ACC112 (cell line): ENCODE measurements around the gene DUSP18.
"Not testable (repeated sequence)": the region's sequence is repeated elsewhere in the genome, so short reads cannot be mapped to it uniquely, and the experiment has no call there.

ENCODE experiments used
- H2AFZ ChIP-seq: fragments of 200-600 bp; sonication (generic); one replicate; pipeline ENCODE4 v1.6.0; 2017; ENCODE audit warnings: antibody characterized with exemption, low read length; ENCODE audit not compliant: unreplicated experiment
- H3K27ac ChIP-seq: fragments of 200-600 bp; sonication (generic); 2 replicates; pipeline ENCODE4 v1.5.1; 2014; ENCODE audit warnings: low read depth, mild to moderate bottlenecking, antibody characterized with exemption, low read length, moderate library complexity
- H3K27me3 ChIP-seq: fragments of 200-600 bp; sonication (generic); 2 replicates; pipeline ENCODE4 v1.6.1; 2014; ENCODE audit warnings: mild to moderate bottlenecking, antibody characterized with exemption, low read length, moderate library complexity, mixed read lengths; ENCODE audit not compliant: insufficient read depth
- H3K36me3 ChIP-seq: fragments of 200-600 bp; sonication (generic); 2 replicates; pipeline ENCODE4 v1.6.1; 2016; ENCODE audit warnings: mild to moderate bottlenecking, antibody characterized with exemption, low read length, moderate library complexity, mixed read lengths; ENCODE audit not compliant: insufficient read depth
- H3K4me1 ChIP-seq: fragments of 200-600 bp; sonication (generic); one replicate; pipeline ENCODE4 v1.6.1; 2016; ENCODE audit warnings: low read length, mixed read lengths; ENCODE audit not compliant: insufficient read depth, unreplicated experiment, control insufficient read depth
- H3K4me3 ChIP-seq: fragments of 200-600 bp; sonication (generic); 2 replicates; pipeline ENCODE4 v1.5.1; 2014; ENCODE audit warnings: mild to moderate bottlenecking, low read depth, low read length
- H3K79me2 ChIP-seq: fragments of 200-600 bp; sonication (generic); one replicate; pipeline ENCODE4 v1.6.0; 2016; ENCODE audit warnings: low read length; ENCODE audit not compliant: control insufficient read depth, unreplicated experiment, insufficient read depth

DUSP18 gene

DNA sequence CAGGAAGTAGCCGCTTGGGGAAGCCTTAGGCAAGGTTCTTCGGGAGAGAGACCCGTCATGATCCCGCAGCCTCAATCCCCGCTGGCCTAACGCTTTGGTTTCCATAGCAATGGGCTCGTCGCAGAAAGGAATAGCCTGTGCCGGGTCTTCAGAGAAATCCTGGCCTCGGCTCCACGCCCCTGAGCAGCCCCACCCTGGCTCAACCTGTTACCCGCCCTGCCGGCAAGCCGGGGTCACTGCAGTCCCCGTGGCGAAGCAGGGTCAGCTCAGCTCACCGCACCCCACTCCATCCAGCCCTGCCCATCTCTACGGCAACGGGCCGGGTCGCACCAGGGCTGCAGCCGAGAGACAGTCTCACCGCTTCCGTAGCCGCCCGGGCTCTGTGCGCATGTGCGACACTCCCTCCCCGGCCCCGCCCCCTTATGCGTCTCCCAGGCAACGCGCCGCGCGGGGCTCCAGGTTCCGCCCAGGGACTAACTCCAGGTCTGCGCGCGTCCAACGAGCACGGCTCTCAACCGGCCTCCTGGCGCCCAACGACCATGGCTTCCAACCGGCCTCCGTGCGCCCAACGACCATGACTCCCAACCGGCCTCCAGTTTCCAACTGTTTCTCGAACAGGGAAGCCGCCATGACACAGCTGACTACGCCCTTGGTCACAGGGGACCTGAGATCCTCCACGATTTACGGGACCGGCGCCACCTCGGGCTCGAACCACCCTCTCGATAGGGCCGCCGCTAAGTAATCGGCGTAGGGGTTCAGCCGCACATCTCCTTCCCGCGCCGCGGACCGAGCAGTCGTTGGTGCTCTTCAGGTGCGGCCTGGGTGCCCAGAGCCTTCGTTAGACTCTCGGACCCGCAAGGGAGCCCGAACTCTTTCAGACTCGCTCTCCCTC, at the start of gene DUSP18:
DUSP18 (minus strand) TSS at position 382 of the 892 bp plus-strand sequence. CDS start 3,872 bp downstream, outside the sequence.
- H3K4me1 ChIP-seq: peaks cover 5% of the 10 kb centered on the region
- H3K4me3 ChIP-seq: peak within 1 kb of the TSS; percentile 84
- peak within 1 kb of the TSS; percentile 43; the same call in 1 of the 2 replicates for H3K27ac ChIP-seq
- no peaks in the 10 kb centered on the region for H3K79me2 ChIP-seq
- H3K36me3 ChIP-seq: no peaks in the 10 kb centered on the region
- no peaks in the 10 kb centered on the region for H3K27me3 ChIP-seq
- H2AFZ ChIP-seq: peak within 1 kb of the TSS; percentile 64

DNA sequence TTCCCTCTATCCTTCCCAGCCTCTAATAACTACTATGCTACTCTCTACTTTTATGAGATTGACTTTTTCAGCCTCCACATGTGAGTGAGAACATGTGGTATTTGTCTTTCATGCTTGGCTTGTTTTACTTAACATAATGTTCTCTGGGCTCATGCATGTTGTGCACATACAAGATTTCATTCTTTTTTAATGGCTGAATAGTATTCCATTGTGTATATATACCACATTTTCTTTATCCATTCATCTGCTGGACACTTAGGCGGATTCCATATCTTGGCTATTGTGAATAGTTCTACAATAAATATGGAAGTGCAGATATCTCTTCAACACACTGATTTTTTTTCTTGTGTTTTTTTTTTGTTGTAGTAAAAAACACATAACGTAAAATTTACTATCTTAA, 46.4 kb upstream of the DUSP18 start:
- H3K36me3 ChIP-seq: no peaks in the 10 kb centered on the region
- no peak overlapping the region for H3K27ac ChIP-seq

DNA sequence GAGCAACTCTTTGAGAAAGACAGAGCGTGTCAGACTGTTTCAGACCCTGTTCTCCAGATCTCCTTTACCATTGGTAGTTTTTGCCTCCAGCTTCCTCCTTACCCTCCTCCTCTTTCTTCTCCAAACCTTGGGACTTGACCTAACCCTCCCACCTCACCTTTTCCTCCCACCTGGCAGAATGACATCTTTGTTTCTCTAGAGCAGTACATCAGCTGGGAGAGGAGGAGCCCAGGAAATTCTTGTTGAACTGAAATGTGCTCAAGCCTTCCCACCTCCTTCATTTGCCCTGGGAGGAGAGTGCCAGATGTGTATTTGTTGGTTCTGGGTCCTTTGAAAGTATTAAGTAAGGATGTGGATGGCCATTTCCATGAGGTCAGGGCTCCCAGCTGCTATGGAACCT, 44.4 kb upstream of the DUSP18 start:
- Histone ChIP-seq H3K27ac (no peak overlapping the region), H3K79me2 (no peaks in the 10 kb centered on the region), H2AFZ (no peak overlapping the region), H3K36me3 (no peaks in the 10 kb centered on the region), H3K4me1 (peaks cover 5% of the 10 kb centered on the region), H3K4me3 (no peak overlapping the region), H3K27me3 (no peaks in the 10 kb centered on the region)

More for the DNA sequence above, 46.4 kb upstream of the DUSP18 start:
- no peak overlapping the region for H3K4me3 ChIP-seq
- no peaks in the 10 kb centered on the region for H3K79me2 ChIP-seq
- no peak overlapping the region for H2AFZ ChIP-seq
- no peaks in the 10 kb centered on the region for H3K27me3 ChIP-seq
- peaks cover 21% of the 10 kb centered on the region for H3K4me1 ChIP-seq

DNA sequence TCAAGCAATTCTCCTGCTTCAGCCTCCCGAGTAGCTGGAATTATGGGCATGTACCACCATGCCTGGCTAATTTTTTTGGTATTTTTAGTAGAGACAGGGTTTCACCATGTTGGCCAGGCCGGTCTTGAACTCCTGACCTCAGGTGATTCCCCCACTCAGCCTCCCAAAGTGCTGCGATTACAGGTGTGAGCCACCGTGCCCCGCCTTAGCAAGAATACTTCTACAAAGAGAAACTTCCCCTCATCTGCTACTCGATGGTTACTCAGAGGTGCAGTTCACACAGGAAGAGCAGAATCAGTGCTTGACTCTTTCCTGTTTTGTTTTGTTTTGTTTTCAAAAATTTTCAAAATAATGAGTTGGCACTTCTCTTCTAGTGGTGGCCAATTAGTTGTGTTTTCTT, 42.3 kb upstream of the DUSP18 start:
- H3K4me1 ChIP-seq, H3K36me3 ChIP-seq, H2AFZ ChIP-seq, H3K27ac ChIP-seq, H3K79me2 ChIP-seq, H3K27me3 ChIP-seq, H3K4me3 ChIP-seq: not testable (repeated sequence)

DNA sequence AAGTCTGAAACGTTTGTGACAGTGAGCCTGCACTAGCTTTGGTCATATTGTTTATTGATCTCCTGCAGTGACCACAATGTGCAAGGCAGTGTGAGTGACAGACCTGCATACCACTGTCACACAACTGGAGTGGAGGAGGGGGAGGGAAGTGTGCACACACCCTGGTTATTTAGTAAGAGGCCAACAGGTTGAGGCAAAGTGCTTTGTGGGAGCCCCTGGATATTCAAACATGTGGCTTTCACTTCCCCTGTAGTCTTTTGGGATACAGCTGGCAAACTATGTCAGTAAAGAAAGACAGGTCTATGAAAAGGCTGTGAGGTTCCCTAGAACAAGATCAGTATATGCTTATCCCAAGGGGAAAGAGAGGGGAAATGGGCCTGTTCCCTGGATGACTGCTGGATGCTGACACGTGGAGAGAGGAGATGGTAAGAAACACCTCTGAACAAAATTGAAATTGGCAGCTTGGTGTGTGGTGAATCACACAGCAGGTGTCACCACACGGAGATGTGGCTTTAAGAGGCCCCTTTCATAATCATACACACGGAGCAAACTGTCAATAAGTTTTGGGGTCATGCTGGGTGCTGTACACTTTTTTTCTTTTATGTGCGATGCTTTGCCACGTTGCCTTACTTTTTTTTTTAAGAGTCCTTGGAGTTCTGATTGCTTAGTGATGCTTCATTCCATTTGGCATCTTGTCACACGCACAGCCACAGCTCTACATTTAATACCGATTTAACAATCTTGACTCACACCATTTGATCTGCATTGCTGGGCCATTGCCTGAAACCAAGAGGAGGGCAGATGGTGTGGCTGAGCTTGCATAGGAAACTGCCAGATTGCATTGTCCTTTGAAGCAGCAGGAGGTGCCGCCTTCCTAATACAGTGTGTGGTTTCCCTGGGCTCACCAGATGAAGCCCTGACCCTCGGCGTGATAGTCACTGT, 38.3 kb upstream of the DUSP18 start:
- H2AFZ ChIP-seq: no peak overlapping the region
- H3K79me2 ChIP-seq: no peaks in the 10 kb centered on the region
- no peaks in the 10 kb centered on the region for H3K27me3 ChIP-seq
- H3K27ac ChIP-seq: peak overlapping the region; percentile 23; the same call in 1 of the 2 replicates
- H3K4me1 ChIP-seq: peaks cover 12% of the 10 kb centered on the region
- H3K36me3 ChIP-seq: no peaks in the 10 kb centered on the region
- H3K4me3 ChIP-seq: no peak overlapping the region

DNA sequence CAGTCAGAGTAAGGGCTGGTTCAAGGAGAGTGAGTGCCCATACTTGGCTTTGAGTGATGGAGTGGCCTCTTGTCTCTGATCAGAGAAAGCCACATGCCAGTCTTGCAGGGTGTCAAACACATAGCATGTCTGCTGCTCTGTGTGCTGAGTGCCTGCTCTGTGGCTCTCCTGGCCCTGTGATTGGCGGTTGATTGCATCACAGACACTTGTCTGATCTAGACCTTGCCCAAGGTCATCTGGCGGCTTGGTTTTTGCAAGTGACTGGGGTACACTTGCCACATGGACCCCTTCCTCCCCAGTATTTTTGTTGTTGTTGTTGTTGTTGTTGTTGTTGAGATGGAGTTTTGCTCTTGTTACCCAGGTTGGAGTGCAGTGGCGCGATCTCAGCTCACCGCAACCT, 37.3 kb upstream of the DUSP18 start:
- Histone ChIP-seq H3K27ac (no peak overlapping the region), H3K79me2 (no peaks in the 10 kb centered on the region), H3K27me3 (no peaks in the 10 kb centered on the region), H3K4me1 (peaks cover 12% of the 10 kb centered on the region), H2AFZ (no peak overlapping the region), H3K36me3 (no peaks in the 10 kb centered on the region), H3K4me3 (no peak overlapping the region)

DNA sequence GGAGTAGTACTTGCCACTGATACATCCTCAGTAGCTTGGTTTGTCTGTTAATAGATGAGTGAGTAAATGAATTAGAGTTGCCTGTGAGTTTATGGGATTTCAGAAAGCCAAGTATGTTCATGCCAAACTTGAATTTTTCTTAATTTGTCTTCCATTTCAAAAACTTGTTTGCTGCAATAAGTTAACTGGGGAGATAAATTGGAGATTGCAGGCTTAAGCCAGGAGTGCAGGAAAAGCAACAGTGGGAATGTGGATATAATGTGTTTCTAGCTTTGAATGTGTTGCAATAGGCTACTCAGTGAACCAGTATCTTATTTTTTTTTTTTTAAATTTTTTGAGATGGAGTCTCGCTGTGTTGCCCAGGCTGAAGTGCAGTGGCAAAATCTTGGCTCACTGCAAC, 35.2 kb upstream of the DUSP18 start:
- no peak overlapping the region for H2AFZ ChIP-seq
- H3K4me1 ChIP-seq: peaks cover 12% of the 10 kb centered on the region
- H3K36me3 ChIP-seq: no peaks in the 10 kb centered on the region
- no peaks in the 10 kb centered on the region for H3K27me3 ChIP-seq
- H3K4me3 ChIP-seq: no peak overlapping the region
- H3K27ac ChIP-seq: no peak overlapping the region
- no peaks in the 10 kb centered on the region for H3K79me2 ChIP-seq

DNA sequence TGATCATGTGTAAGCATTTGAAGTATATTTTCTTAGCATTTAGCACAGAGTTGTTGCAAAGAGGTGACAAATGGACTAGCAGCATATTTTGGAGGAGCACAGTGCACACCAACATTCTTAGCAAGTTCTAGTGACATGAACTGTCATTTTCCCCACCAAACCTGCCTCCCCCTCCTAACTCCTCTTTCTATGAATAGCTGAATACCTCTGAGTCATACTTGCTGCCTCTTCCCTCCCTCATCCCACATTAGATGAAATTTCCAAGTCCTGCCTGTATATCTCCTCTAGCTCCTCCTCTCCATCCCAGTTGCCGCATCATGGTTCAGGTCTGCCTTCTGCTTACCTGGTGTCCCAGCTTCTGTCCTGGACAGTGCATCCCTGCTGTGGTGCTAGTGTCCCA, 34.2 kb upstream of the DUSP18 start:
- Histone ChIP-seq H3K36me3 (no peaks in the 10 kb centered on the region), H3K4me3 (no peak overlapping the region), H3K79me2 (no peaks in the 10 kb centered on the region), H3K4me1 (peaks cover 12% of the 10 kb centered on the region), H3K27ac (no peak overlapping the region), H2AFZ (no peak overlapping the region), H3K27me3 (no peaks in the 10 kb centered on the region)

DNA sequence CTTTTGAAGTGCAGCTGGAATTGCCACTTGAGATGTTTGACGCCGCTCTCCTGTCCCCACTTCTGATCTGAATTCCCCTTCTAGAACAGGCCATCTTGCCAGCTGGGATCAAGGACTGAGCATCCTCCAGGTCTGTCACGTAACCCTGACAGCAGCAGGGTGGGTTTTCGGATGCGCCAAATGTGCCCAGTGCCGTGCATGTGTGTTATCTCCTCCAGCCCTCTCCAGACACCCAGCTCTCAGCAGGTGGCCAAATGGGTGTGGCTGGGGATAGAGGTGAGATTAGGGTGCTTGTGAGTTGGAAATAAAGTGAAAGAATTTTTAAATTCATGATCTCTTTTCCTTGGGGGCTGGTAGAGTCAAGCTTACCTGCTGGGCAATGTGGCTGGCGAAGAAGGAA, 30.3 kb upstream of the DUSP18 start:
- no peaks in the 10 kb centered on the region for H3K36me3 ChIP-seq
- peaks cover 7% of the 10 kb centered on the region for H3K4me1 ChIP-seq
- H2AFZ ChIP-seq: no peak overlapping the region
- no peaks in the 10 kb centered on the region for H3K27me3 ChIP-seq
- no peak overlapping the region for H3K4me3 ChIP-seq
- H3K27ac ChIP-seq: no peak overlapping the region
- H3K79me2 ChIP-seq: no peaks in the 10 kb centered on the region

DNA sequence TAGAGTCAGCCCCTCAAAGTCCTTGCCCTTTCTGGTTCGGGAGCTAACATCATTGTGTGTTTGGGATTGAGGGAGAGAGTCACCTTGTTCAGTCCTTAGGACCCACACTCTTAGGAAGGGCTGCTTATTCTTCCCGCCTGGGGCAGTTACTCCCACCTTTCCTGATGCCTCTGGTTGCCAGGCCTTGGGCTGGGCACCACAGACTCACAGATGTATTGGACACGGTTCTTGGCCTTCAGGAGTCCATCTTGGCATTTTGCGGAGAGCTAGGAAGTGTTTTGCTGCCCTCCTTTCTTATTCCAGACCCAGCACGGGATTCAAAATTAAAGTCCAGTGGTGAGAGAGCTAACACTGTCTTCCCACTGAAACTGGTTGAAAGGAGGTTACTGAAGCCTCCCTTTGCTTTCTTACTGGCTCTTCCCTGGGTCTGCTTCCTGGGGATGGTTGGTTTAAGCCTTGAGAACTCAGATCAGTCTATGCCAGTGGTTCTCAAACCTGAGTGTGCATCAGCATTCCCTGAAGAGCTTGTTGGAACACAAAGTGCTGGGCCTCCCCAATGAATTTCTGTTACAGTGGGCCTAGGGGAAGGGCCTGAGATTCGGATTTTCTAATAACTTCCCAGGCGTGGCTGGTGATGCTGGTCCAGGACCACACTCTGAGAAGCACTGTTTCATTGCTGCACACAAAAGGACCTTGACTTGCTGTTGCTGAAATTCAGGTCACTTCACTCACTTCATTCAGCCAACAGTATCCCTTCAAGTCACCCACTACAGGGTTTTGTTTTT, 28.4 kb upstream of the DUSP18 start:
- Histone ChIP-seq H3K4me3 (no peak overlapping the region), H2AFZ (no peak overlapping the region), H3K79me2 (no peaks in the 10 kb centered on the region), H3K27ac (no peak overlapping the region), H3K27me3 (no peaks in the 10 kb centered on the region), H3K36me3 (no peaks in the 10 kb centered on the region), H3K4me1 (no peaks in the 10 kb centered on the region)
